Osteoblast (primary cell): ENCODE results near the gene THBS1. TPM values are rescaled to one million over a fixed set of nuclear protein-coding genes. Genes with fewer than 3 reads are reported as not detected.

Source experiments
- DNase-seq: peaks from one replicate; pipeline ENCODE4 v3.0.0; 2011; ENCODE audit warnings: low spot score, mixed read lengths; ENCODE audit not compliant: insufficient read length; ENCODE audit errors: missing footprints
- H2AFZ ChIP-seq: 2 replicates; pipeline ENCODE4 v1.6.0; 2011; ENCODE audit warnings: mild to moderate bottlenecking, low read length
- H3K27ac ChIP-seq: 2 replicates; pipeline ENCODE4 v1.5.1; 2011; ENCODE audit warnings: mild to moderate bottlenecking, low read depth, low read length, moderate library complexity
- H3K27me3 ChIP-seq: 2 replicates; pipeline ENCODE4 v1.6.0; 2012; ENCODE audit warnings: mild to moderate bottlenecking, control low read depth, inconsistent platforms, low read length, moderate library complexity; ENCODE audit not compliant: insufficient read depth
- H3K36me3 ChIP-seq: 2 replicates; pipeline ENCODE4 v1.5.1; 2011; ENCODE audit warnings: mild to moderate bottlenecking, low read length, control low read depth, moderate library complexity; ENCODE audit not compliant: insufficient read depth
- H3K4me1 ChIP-seq: 2 replicates; pipeline ENCODE4 v1.5.1; 2011; ENCODE audit warnings: mild to moderate bottlenecking, low read length, control low read depth, moderate library complexity; ENCODE audit not compliant: insufficient read depth
- H3K4me2 ChIP-seq: 2 replicates; pipeline ENCODE4 v1.6.0; 2011; ENCODE audit warnings: mild to moderate bottlenecking, low read length; ENCODE audit not compliant: insufficient read depth
- H3K4me3 ChIP-seq: fragments of 200-600 bp; sonication (generic); 3 replicates; pipeline ENCODE4 v1.5.1; 2012; ENCODE audit warnings: mild to moderate bottlenecking, low read length, inconsistent platforms; ENCODE audit not compliant: insufficient read depth
- H3K79me2 ChIP-seq: 2 replicates; pipeline ENCODE4 v1.6.0; 2012; ENCODE audit warnings: mild to moderate bottlenecking, low read length, control low read depth, inconsistent platforms; ENCODE audit not compliant: insufficient read depth
- H3K9me3 ChIP-seq: 2 replicates; pipeline ENCODE4 v1.5.1; 2011; ENCODE audit warnings: low read depth, low read length, control low read depth
- H4K20me1 ChIP-seq: 2 replicates; pipeline ENCODE4 v1.6.0; 2012; ENCODE audit warnings: mild to moderate bottlenecking, low read length, control low read depth; ENCODE audit not compliant: insufficient read depth
- CTCF ChIP-seq: IDR thresholded peaks from 2 replicates; pipeline ENCODE4 v1.5.1; 2011; ENCODE audit warnings: mild to moderate bottlenecking, low read depth, low read length, moderate library complexity; ENCODE audit errors: extremely low read depth
- total RNA-seq: library from RNA; depleted of rRNA; stranded (reverse); fragments of >200 nt; gene quantifications from 2 replicates; pipeline ENCODE4 v1.2.3, GENCODE V29; 2012

Gene THBS1
- total RNA-seq, 1 donor = 8,941 TPM

- H3K27ac ChIP-seq = peak overlapping the region; percentile 92
- peaks cover 32% of the 10 kb centered on the region for H3K79me2 ChIP-seq
- TF ChIP-seq CTCF = no peak
- peaks cover 23% of the 10 kb centered on the region for H3K4me1 ChIP-seq
- H3K9me3 ChIP-seq = no peaks in the 10 kb centered on the region
- peak overlapping the region; percentile 89 for H3K4me2 ChIP-seq
- peaks cover 48% of the 10 kb centered on the region for H3K36me3 ChIP-seq
- peaks cover 51% of the 10 kb centered on the region for H4K20me1 ChIP-seq
- no peaks in the 10 kb centered on the region for H3K27me3 ChIP-seq
- DNase-seq = peak; percentile 63
- no peak overlapping the region for H2AFZ ChIP-seq
- H3K4me3 ChIP-seq = peak overlapping the region; percentile 84
These were observed 438 bp downstream of the THBS1 start for GRCh38 chr15:39581242-39581792.

- Histone ChIP-seq H3K27ac (peak overlapping the region; percentile 92), H3K79me2 (peaks cover 32% of the 10 kb centered on the region), H3K36me3 (peaks cover 53% of the 10 kb centered on the region), H3K4me1 (peaks cover 23% of the 10 kb centered on the region), H3K4me3 (peak overlapping the region; percentile 84), H3K4me2 (peak overlapping the region; percentile 89), H4K20me1 (peaks cover 56% of the 10 kb centered on the region), H3K27me3 (no peaks in the 10 kb centered on the region), H2AFZ (no peak overlapping the region), H3K9me3 (no peaks in the 10 kb centered on the region)
- peak; percentile 32 for TF ChIP-seq CTCF
- DNase-seq = peak; percentile 87
These were observed 960 bp downstream of the THBS1 start for GRCh38 chr15:39581793-39582285.

- peak overlapping the region; percentile 92 for H3K27ac ChIP-seq
- no peak for TF ChIP-seq CTCF
- H3K9me3 ChIP-seq = no peaks in the 10 kb centered on the region
- H3K4me1 ChIP-seq = peaks cover 27% of the 10 kb centered on the region
- peak; percentile 79 for DNase-seq
- H3K79me2 ChIP-seq = peaks cover 32% of the 10 kb centered on the region
- no peaks in the 10 kb centered on the region for H3K27me3 ChIP-seq
- no peak overlapping the region for H2AFZ ChIP-seq
- peaks cover 59% of the 10 kb centered on the region for H3K36me3 ChIP-seq
- peaks cover 61% of the 10 kb centered on the region for H4K20me1 ChIP-seq
- H3K4me2 ChIP-seq = peak overlapping the region; percentile 89
- H3K4me3 ChIP-seq = peak overlapping the region; percentile 84
These were observed 1.6 kb downstream of the THBS1 start for GRCh38 chr15:39582286-39582976.

- TF ChIP-seq CTCF = no peak
- Histone ChIP-seq H3K27ac (peak overlapping the region; percentile 92), H3K36me3 (peaks cover 66% of the 10 kb centered on the region), H4K20me1 (peaks cover 67% of the 10 kb centered on the region), H3K9me3 (no peaks in the 10 kb centered on the region), H3K4me1 (peaks cover 27% of the 10 kb centered on the region), H3K4me2 (peak overlapping the region; percentile 89), H3K4me3 (peak overlapping the region; percentile 84), H3K27me3 (no peaks in the 10 kb centered on the region), H3K79me2 (peaks cover 32% of the 10 kb centered on the region), H2AFZ (no peak overlapping the region)
- peak; percentile 17 for DNase-seq
These were observed 2.2 kb downstream of the THBS1 start for GRCh38 chr15:39582977-39583595.
